Smooth muscle cell (in vitro differentiated cells): ENCODE data around the gene WDR20. TPM values are rescaled to one million over a fixed set of nuclear protein-coding genes. Genes with fewer than 3 reads are reported as not detected.
"Not testable (repeated sequence)": the region's sequence is repeated elsewhere in the genome, so short reads cannot be mapped to it uniquely, and the experiment has no call there.

Experiments used
- DNase-seq: peaks from one replicate; lab custom pipeline; 2025; ENCODE audit not compliant: unreplicated experiment; lab: John Stamatoyannopoulos, UW
- H2AFZ ChIP-seq: fragments of 200-600 bp; sonication (generic); 2 replicates; pipeline ENCODE4 v1.6.0; 2016; ENCODE audit warnings: antibody characterized with exemption, low read depth, mild to moderate bottlenecking
- H3F3A ChIP-seq: fragments of 200-600 bp; sonication (generic); 2 replicates; pipeline ENCODE4 v1.6.0; 2017; ENCODE audit warnings: antibody characterized with exemption, low read depth
- H3K27ac ChIP-seq: fragments of 200-600 bp; sonication (generic); 2 replicates; pipeline ENCODE4 v1.5.1; 2016; ENCODE audit warnings: low read depth, mild to moderate bottlenecking
- H3K27me3 ChIP-seq: fragments of 200-600 bp; sonication (generic); 2 replicates; pipeline ENCODE4 v1.6.1; 2016; ENCODE audit warnings: low read depth, mild to moderate bottlenecking
- H3K36me3 ChIP-seq: fragments of 200-600 bp; sonication (generic); 2 replicates; pipeline ENCODE4 v1.5.1; 2016; ENCODE audit warnings: low read depth
- H3K4me1 ChIP-seq: fragments of 200-600 bp; sonication (generic); 2 replicates; pipeline ENCODE4 v1.5.1; 2016; ENCODE audit warnings: low read depth
- H3K4me2 ChIP-seq: fragments of 200-600 bp; sonication (generic); 2 replicates; pipeline ENCODE4 v1.6.0; 2016; ENCODE audit warnings: mild to moderate bottlenecking
- H3K4me3 ChIP-seq: fragments of 200-600 bp; sonication (generic); 2 replicates; pipeline ENCODE4 v1.5.1; 2016; ENCODE audit warnings: mild to moderate bottlenecking
- H3K79me2 ChIP-seq: fragments of 200-600 bp; sonication (generic); 2 replicates; pipeline ENCODE4 v1.6.0; 2016; ENCODE audit warnings: low read depth, mild to moderate bottlenecking
- H3K9ac ChIP-seq: fragments of 200-600 bp; sonication (generic); 2 replicates; pipeline ENCODE4 v1.6.0; 2016; ENCODE audit warnings: low read depth
- H3K9me3 ChIP-seq: fragments of 200-600 bp; sonication (generic); replicated peaks from 2 replicates; pipeline ENCODE4 v1.5.1; 2016; ENCODE audit warnings: low read depth
- H4K20me1 ChIP-seq: fragments of 200-600 bp; sonication (generic); 2 replicates; pipeline ENCODE4 v1.6.0; 2016; ENCODE audit warnings: low read depth
- CTCF ChIP-seq: fragments of 200-600 bp; sonication (generic); IDR thresholded peaks from 2 replicates; pipeline ENCODE4 v1.5.1; 2017; ENCODE audit warnings: borderline replicate concordance, mild to moderate bottlenecking, antibody characterized with exemption; ENCODE audit not compliant: insufficient read depth, poor library complexity, severe bottlenecking
- WGBS: methylation state at CpG from one replicate; pipeline ENCODE4 v1.1.7; 2016; ENCODE audit warnings: low lambda C conversion rate; 5-methylcytosine and 5-hydroxymethylcytosine counted together
- polyA plus RNA-seq: library from polyadenylated mRNA; unstranded; fragments of >200 nt; fragmentation: Nextera tagmentation; extraction: Ambion mirVana; gene quantifications from 2 replicates; pipeline ENCODE4 v1.2.1, GENCODE V29; 2016
- total RNA-seq: library from RNA; depleted of rRNA; stranded (reverse); fragments of >200 nt; gene quantifications from 2 replicates; pipeline ENCODE4 v1.2.3, GENCODE V29; 2014

WDR20 gene
- total and polyA plus RNA-seq, 2 experiments from 2014 or later = 12.0 to 19.4 TPM

- H3K4me1 ChIP-seq = peaks cover 5% of the 10 kb centered on the region
- no peak for TF ChIP-seq CTCF
- H3K27ac ChIP-seq = no peak overlapping the region
- no peaks in the 10 kb centered on the region for H3F3A ChIP-seq
- peaks cover 89% of the 10 kb centered on the region for H3K79me2 ChIP-seq
- H2AFZ ChIP-seq = no peak overlapping the region
- WGBS = 69% methylated on average over 4 of the region's 4 CpGs
- peaks cover 84% of the 10 kb centered on the region for H4K20me1 ChIP-seq
- no peak overlapping the region for H3K9ac ChIP-seq
- H3K36me3 ChIP-seq = no peaks in the 10 kb centered on the region
- DNase-seq = no peak
- no peak overlapping the region for H3K4me3 ChIP-seq
- H3K9me3 ChIP-seq = no peaks in the 10 kb centered on the region
- no peaks in the 10 kb centered on the region for H3K27me3 ChIP-seq
- H3K4me2 ChIP-seq = no peak overlapping the region
Measured at GRCh38 chr14:102171173-102172020, 31.7 kb downstream of the WDR20 start.

DNA sequence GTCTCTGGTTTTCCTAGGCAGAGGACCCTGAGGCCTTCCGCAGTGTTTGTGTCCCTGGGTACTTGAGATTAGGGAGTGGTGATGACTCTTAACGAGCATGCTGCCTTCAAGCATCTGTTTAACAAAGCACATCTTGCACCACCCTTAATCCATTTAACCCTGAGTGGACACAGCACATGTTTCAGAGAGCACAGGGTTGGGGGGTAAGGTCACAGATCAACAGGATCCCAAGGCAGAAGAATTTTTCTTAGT is 32.2 kb downstream of the WDR20 start:
- not testable (repeated sequence) for H3K36me3 ChIP-seq, H3K9me3 ChIP-seq, H3K27ac ChIP-seq, H3K4me2 ChIP-seq, H3K27me3 ChIP-seq, H3K9ac ChIP-seq, H3K4me3 ChIP-seq, H3F3A ChIP-seq, DNase-seq, H3K4me1 ChIP-seq, H2AFZ ChIP-seq
- WGBS = 18% methylated on average over 1 of the region's 2 CpGs
- peaks cover 84% of the 10 kb centered on the region for H4K20me1 ChIP-seq
- peaks cover 89% of the 10 kb centered on the region for H3K79me2 ChIP-seq

GRCh38 chr14:102172721-102173120 is 33.0 kb downstream of the WDR20 start:
- peaks cover 89% of the 10 kb centered on the region for H3K79me2 ChIP-seq
- H3K4me2 ChIP-seq, H3K4me1 ChIP-seq, H3K4me3 ChIP-seq, H3F3A ChIP-seq, H3K9me3 ChIP-seq, H3K36me3 ChIP-seq, H3K27ac ChIP-seq, H3K9ac ChIP-seq, H3K27me3 ChIP-seq, H2AFZ ChIP-seq, DNase-seq: not testable (repeated sequence)
- peaks cover 84% of the 10 kb centered on the region for H4K20me1 ChIP-seq
- 99% methylated on average over 15 of the region's 31 CpGs for WGBS

GRCh38 chr14:102177161-102177560 is 37.5 kb downstream of the WDR20 start:
- H3K4me3 ChIP-seq = no peak overlapping the region
- H3K36me3 ChIP-seq = no peaks in the 10 kb centered on the region
- TF ChIP-seq CTCF = no peak
- DNase-seq = no peak
- no peak overlapping the region for H3K27ac ChIP-seq
- WGBS = 66% methylated on average over 4 of the region's 4 CpGs
- H3F3A ChIP-seq = no peaks in the 10 kb centered on the region
- no peak overlapping the region for H2AFZ ChIP-seq
- H3K27me3 ChIP-seq = no peaks in the 10 kb centered on the region
- no peak overlapping the region for H3K9ac ChIP-seq
- H3K4me2 ChIP-seq = no peak overlapping the region
- H3K79me2 ChIP-seq = peaks cover 90% of the 10 kb centered on the region
- H3K9me3 ChIP-seq = no peaks in the 10 kb centered on the region
- peaks cover 8% of the 10 kb centered on the region for H3K4me1 ChIP-seq
- H4K20me1 ChIP-seq = peaks cover 88% of the 10 kb centered on the region
